Measurements from ENCODE around the gene LRCH2.

Gene LRCH2

DNA sequence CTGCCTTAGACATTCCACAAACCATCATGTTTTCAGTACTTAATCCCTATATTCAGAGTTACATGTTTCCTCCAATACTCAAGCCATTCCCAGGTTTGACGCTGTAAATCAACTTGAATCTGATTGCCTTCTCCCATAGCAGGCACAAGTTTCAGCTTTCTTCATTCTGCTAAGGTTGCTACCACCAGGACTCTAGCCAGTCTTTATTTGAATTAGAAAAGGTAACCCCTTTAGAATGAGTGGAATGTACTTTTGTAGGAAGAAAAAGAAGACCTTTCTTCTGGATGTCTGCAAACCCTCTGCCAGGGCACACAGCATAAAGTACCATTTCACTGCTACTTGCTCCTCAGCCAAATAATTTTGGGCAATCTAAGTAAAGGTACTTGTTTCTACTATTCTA is 55.4 kb downstream of the LRCH2 start:
- Histone ChIP-seq H3K4ac (ENCODE audit: low read depth in 1 of 2, low read length in 2 of 2) (no peak overlapping the region), H4K8ac (ENCODE audit: low read length) (no peak overlapping the region), H2BK12ac (ENCODE audit: low read length in 2 of 2) (no peak overlapping the region), H3K4me1 (ENCODE audit: control insufficient read depth, insufficient read depth, low read depth, low read length) (no peaks in the 10 kb centered on the region), H3K4me2 (ENCODE audit: low read length, poor library complexity, severe bottlenecking) (no peak overlapping the region), H3K27ac (ENCODE audit: low read length, poor library complexity, severe bottlenecking) (no peak overlapping the region), H3K14ac (ENCODE audit: low read length in 2 of 2) (no peak overlapping the region), H2BK120ac (ENCODE audit: low read depth, low read length) (no peak overlapping the region), H3K27me3 (ENCODE audit: control insufficient read depth in 1 of 2, insufficient read depth in 1 of 2, low read length in 2 of 2) (peaks cover 0 to 6% of the 10 kb centered on the region in 2 experiments), H2AFZ (ENCODE audit: low read depth, low read length) (no peak overlapping the region), H3K36me3 (ENCODE audit: control insufficient read depth in 1 of 2, insufficient read depth in 2 of 2, low read depth in 1 of 2, low read length in 2 of 2) (peaks cover 0 to 4% of the 10 kb centered on the region in 2 experiments), H3K4me3 (ENCODE audit: insufficient read depth in 1 of 2, low read depth in 1 of 2, low read length in 2 of 2) (no peak overlapping the region), H3K79me1 (replicated peaks; ENCODE audit: low read length, poor library complexity, severe bottlenecking) (no peaks in the 10 kb centered on the region), H2AK5ac (ENCODE audit: low read length, severe bottlenecking) (no peak overlapping the region), H3K9me3 (ENCODE audit: control insufficient read depth, low read length) (no peaks in the 10 kb centered on the region), H2BK15ac (ENCODE audit: low read depth, poor library complexity, severe bottlenecking) (no peak overlapping the region), H3K23ac (ENCODE audit: low read length in 2 of 2) (no peak overlapping the region), H3K9ac (ENCODE audit: low read length) (no peak overlapping the region), H2BK5ac (ENCODE audit: low read depth, low read length, poor library complexity, severe bottlenecking) (no peak overlapping the region), H4K91ac (ENCODE audit: low read length) (no peak overlapping the region), H3K18ac (ENCODE audit: low read depth in 1 of 2, low read length in 2 of 2) (no peak overlapping the region)
- 29% methylated on average over 1 of the region's 1 CpG for WGBS
- DNase-seq, result no peak

DNA sequence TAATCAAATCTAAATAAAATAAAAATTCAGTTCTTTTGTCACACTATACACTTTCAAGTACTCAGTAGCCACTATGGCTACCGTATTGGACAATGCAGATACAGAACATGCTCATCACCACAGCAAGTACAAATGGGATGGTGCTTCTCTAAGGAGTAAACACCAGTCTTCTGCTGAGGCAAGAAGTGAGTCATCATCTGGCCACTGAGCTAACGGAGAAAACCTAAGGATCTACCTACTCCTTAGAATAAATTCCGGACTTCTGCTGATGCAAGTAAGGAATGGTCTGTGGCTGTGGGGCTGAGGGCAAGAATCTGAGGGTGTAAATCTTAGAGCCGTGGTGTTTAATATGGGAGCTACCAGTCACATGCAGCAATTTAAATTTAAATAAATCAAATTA is 56.0 kb downstream of the LRCH2 start:
- H3K4me3 ChIP-seq (ENCODE audit: insufficient read depth in 1 of 2, low read depth in 1 of 2, low read length in 2 of 2), result no peak overlapping the region
- no peak overlapping the region for H2BK120ac ChIP-seq (ENCODE audit: low read depth, low read length)
- H3K14ac ChIP-seq (ENCODE audit: low read length in 2 of 2), result no peak overlapping the region
- H2AFZ ChIP-seq (ENCODE audit: low read depth, low read length), result no peak overlapping the region
- peak; percentile 30 for DNase-seq
- no peak overlapping the region for H3K18ac ChIP-seq (ENCODE audit: low read depth in 1 of 2, low read length in 2 of 2)
- H4K8ac ChIP-seq (ENCODE audit: low read length), result no peak overlapping the region
- H3K4me2 ChIP-seq (ENCODE audit: low read length, poor library complexity, severe bottlenecking), result no peak overlapping the region
- H3K36me3 ChIP-seq (ENCODE audit: control insufficient read depth in 1 of 2, insufficient read depth in 2 of 2, low read depth in 1 of 2, low read length in 2 of 2), result peaks cover 0 to 4% of the 10 kb centered on the region in 2 experiments
- H2BK5ac ChIP-seq (ENCODE audit: low read depth, low read length, poor library complexity, severe bottlenecking), result no peak overlapping the region
- no peaks in the 10 kb centered on the region for H3K9me3 ChIP-seq (ENCODE audit: control insufficient read depth, low read length)
- no peak overlapping the region for H2AK5ac ChIP-seq (ENCODE audit: low read length, severe bottlenecking)
- no peak overlapping the region for H2BK12ac ChIP-seq (ENCODE audit: low read length in 2 of 2)
- no peak overlapping the region for H3K9ac ChIP-seq (ENCODE audit: low read length)
- no peaks in the 10 kb centered on the region for H3K4me1 ChIP-seq (ENCODE audit: control insufficient read depth, insufficient read depth, low read depth, low read length)
- H2BK15ac ChIP-seq (ENCODE audit: low read depth, poor library complexity, severe bottlenecking), result no peak overlapping the region
- no peak overlapping the region for H3K4ac ChIP-seq (ENCODE audit: low read depth in 1 of 2, low read length in 2 of 2)
- H3K27ac ChIP-seq (ENCODE audit: low read length, poor library complexity, severe bottlenecking), result no peak overlapping the region
- no peak overlapping the region for H3K23ac ChIP-seq (ENCODE audit: low read length in 2 of 2)
- 85% methylated on average over 1 of the region's 4 CpGs for WGBS
- no peaks in the 10 kb centered on the region for H3K79me1 ChIP-seq (replicated peaks; ENCODE audit: low read length, poor library complexity, severe bottlenecking)
- H4K91ac ChIP-seq (ENCODE audit: low read length), result no peak overlapping the region
- H3K27me3 ChIP-seq (ENCODE audit: control insufficient read depth in 1 of 2, insufficient read depth in 1 of 2, low read length in 2 of 2), result peaks cover 0 to 6% of the 10 kb centered on the region in 2 experiments

DNA sequence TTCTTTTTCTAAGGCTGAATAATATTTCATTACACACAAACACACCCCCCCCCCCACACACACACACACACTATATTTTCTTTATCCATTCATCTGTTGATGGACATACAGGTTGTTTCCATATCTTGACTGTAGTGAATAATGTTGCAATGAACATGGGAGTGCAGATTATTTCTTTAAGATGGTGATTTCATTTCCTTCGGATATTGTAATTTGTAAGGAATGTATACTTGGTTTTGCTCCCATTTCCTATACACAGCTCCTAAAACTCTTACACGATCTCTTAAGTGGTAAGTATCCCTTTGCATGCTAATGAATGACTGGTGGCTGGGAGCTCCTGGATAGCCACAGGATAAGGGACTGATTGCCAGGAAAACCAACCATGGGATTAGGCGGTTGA is 59.3 kb downstream of the LRCH2 start:
- DNase-seq, result peak; percentile 28
- Histone ChIP-seq H2BK12ac (ENCODE audit: low read length in 2 of 2) (no peak overlapping the region), H3K27ac (ENCODE audit: low read length, poor library complexity, severe bottlenecking) (no peak overlapping the region), H3K4me2 (ENCODE audit: low read length, poor library complexity, severe bottlenecking) (no peak overlapping the region), H4K8ac (ENCODE audit: low read length) (no peak overlapping the region), H3K27me3 (ENCODE audit: control insufficient read depth in 1 of 2, insufficient read depth in 1 of 2, low read length in 2 of 2) (no peaks in the 10 kb centered on the region), H3K4me3 (ENCODE audit: insufficient read depth in 1 of 2, low read depth in 1 of 2, low read length in 2 of 2) (no peak overlapping the region), H2AK5ac (ENCODE audit: low read length, severe bottlenecking) (no peak overlapping the region), H3K9ac (ENCODE audit: low read length) (no peak overlapping the region), H3K14ac (ENCODE audit: low read length in 2 of 2) (no peak overlapping the region), H3K4ac (ENCODE audit: low read depth in 1 of 2, low read length in 2 of 2) (no peak overlapping the region), H3K23ac (ENCODE audit: low read length in 2 of 2) (no peak overlapping the region), H4K91ac (ENCODE audit: low read length) (no peak overlapping the region), H3K9me3 (ENCODE audit: control insufficient read depth, low read length) (no peaks in the 10 kb centered on the region), H2AFZ (ENCODE audit: low read depth, low read length) (no peak overlapping the region), H3K36me3 (ENCODE audit: control insufficient read depth in 1 of 2, insufficient read depth in 2 of 2, low read depth in 1 of 2, low read length in 2 of 2) (peaks cover 0 to 4% of the 10 kb centered on the region in 2 experiments), H2BK120ac (ENCODE audit: low read depth, low read length) (no peak overlapping the region), H2BK15ac (ENCODE audit: low read depth, poor library complexity, severe bottlenecking) (no peak overlapping the region), H3K18ac (ENCODE audit: low read depth in 1 of 2, low read length in 2 of 2) (no peak overlapping the region), H3K79me1 (replicated peaks; ENCODE audit: low read length, poor library complexity, severe bottlenecking) (no peaks in the 10 kb centered on the region), H2BK5ac (ENCODE audit: low read depth, low read length, poor library complexity, severe bottlenecking) (no peak overlapping the region), H3K4me1 (ENCODE audit: control insufficient read depth, insufficient read depth, low read depth, low read length) (no peaks in the 10 kb centered on the region)
- 40% methylated on average over 2 of the region's 3 CpGs for WGBS

DNA sequence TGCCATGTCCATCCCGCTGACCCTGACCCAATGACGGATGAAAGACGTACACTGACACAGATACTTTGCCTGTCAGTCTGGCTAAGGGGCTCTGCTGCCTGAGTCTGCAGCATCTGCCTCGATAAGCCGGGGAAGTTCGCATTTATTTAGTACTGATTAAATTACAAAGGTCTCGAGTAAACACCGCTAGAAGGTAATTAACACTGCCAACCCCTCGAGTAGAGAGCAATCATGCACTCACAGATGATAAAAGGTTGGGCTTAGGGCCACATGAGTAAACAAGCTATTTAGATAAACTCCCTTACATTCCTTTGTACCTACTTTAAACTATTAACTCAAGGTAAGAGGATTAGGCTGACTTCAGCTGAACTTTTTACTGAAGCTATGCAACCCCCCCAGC is 60.7 kb downstream of the LRCH2 start:
- no peaks in the 10 kb centered on the region for H3K36me3 ChIP-seq (ENCODE audit: control insufficient read depth in 1 of 2, insufficient read depth in 2 of 2, low read depth in 1 of 2, low read length in 2 of 2)
- no peak overlapping the region for H3K23ac ChIP-seq (ENCODE audit: low read length in 2 of 2)
- H2AFZ ChIP-seq (ENCODE audit: low read depth, low read length), result no peak overlapping the region
- no peak overlapping the region for H3K14ac ChIP-seq (ENCODE audit: low read length in 2 of 2)
- no peaks in the 10 kb centered on the region for H3K4me1 ChIP-seq (ENCODE audit: control insufficient read depth, insufficient read depth, low read depth, low read length)
- H3K79me1 ChIP-seq (replicated peaks; ENCODE audit: low read length, poor library complexity, severe bottlenecking), result no peaks in the 10 kb centered on the region
- no peak overlapping the region for H2BK12ac ChIP-seq (ENCODE audit: low read length in 2 of 2)
- H3K18ac ChIP-seq (ENCODE audit: low read depth in 1 of 2, low read length in 2 of 2), result no peak overlapping the region
- H3K9me3 ChIP-seq (ENCODE audit: control insufficient read depth, low read length), result no peaks in the 10 kb centered on the region
- no peak for DNase-seq
- H2AK5ac ChIP-seq (ENCODE audit: low read length, severe bottlenecking), result no peak overlapping the region
- no peak overlapping the region for H4K91ac ChIP-seq (ENCODE audit: low read length)
- no peak overlapping the region for H2BK5ac ChIP-seq (ENCODE audit: low read depth, low read length, poor library complexity, severe bottlenecking)
- no peak overlapping the region for H2BK120ac ChIP-seq (ENCODE audit: low read depth, low read length)
- H2BK15ac ChIP-seq (ENCODE audit: low read depth, poor library complexity, severe bottlenecking), result no peak overlapping the region
- no peak overlapping the region for H3K27ac ChIP-seq (ENCODE audit: low read length, poor library complexity, severe bottlenecking)
- no peak overlapping the region for H3K4me3 ChIP-seq (ENCODE audit: insufficient read depth in 1 of 2, low read depth in 1 of 2, low read length in 2 of 2)
- 63% methylated on average over 9 of the region's 9 CpGs for WGBS
- no peak overlapping the region for H3K9ac ChIP-seq (ENCODE audit: low read length)
- no peak overlapping the region for H4K8ac ChIP-seq (ENCODE audit: low read length)
- H3K27me3 ChIP-seq (ENCODE audit: control insufficient read depth in 1 of 2, insufficient read depth in 1 of 2, low read length in 2 of 2), result no peaks in the 10 kb centered on the region
- no peak overlapping the region for H3K4ac ChIP-seq (ENCODE audit: low read depth in 1 of 2, low read length in 2 of 2)
- no peak overlapping the region for H3K4me2 ChIP-seq (ENCODE audit: low read length, poor library complexity, severe bottlenecking)
